ENCODE data around the gene CERKL.

GRCh38 chr2:181523756-181524155 is 133.1 kb downstream of the CERKL start:
- no peak for TF ChIP-seq CTCF (IDR thresholded peaks at IDR 0.05)
- TF ChIP-seq POLR2A (IDR thresholded peaks at IDR 0.05): no peak
